ENCODE data around the gene TCTN1. TPM values are rescaled to one million over a fixed set of nuclear protein-coding genes. Genes with fewer than 3 reads are reported as not detected.

TCTN1 gene
- total RNA-seq, 2 donors from 2014 or later, result 45.5 to 68.7 TPM

GRCh38 chr12:110639336-110640141, 25.6 kb downstream of the TCTN1 start:
- intact Hi-C loops (cut with DNase I), result no loop called here
- DNase-seq (ENCODE audit: low spot score), result no peak
- H3K27ac ChIP-seq, result no peak overlapping the region

DNA sequence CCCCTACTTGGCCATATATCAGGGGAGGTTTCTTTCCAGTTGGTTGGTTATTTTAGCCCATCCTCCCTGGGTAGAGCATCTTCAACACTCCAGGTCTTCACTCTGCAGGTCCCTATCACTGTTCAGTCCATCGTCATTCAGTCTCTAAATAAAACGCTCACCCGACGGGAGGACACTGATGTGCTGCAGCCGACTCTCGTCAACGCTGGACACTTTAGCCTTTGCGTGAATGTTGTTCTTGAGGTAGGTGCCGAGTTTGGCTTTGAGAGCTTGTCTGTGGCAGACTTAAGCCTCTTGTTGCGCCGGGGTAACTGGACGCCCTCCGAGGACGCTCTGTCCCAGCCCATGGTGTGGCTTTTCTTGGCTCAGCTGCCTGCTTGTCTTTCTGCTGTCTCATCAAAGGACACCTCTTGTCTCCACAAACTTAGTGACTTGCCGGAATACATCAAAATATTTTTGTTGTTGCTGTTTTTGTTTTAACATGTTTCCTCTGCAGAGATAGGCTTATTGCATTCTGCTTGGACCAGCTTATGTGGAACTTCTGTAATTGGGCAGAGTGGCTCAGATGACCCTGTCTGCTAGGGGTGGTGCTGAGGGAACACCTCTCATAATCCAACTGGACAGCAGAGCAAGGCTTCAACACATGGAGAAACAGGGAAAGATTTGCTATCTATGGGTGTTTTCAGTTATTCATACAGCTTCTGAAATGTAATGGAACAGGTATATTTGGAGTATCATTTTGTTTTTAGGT, 26.5 kb downstream of the TCTN1 start:
- intact Hi-C loops (cut with DNase I), result no loop called here
- H3K36me3 ChIP-seq, result no peaks in the 10 kb centered on the region
- 90% methylated on average over 15 of the region's 15 CpGs for WGBS
- no peaks in the 10 kb centered on the region for H3K9me3 ChIP-seq
- TF ChIP-seq, protein P1, sequence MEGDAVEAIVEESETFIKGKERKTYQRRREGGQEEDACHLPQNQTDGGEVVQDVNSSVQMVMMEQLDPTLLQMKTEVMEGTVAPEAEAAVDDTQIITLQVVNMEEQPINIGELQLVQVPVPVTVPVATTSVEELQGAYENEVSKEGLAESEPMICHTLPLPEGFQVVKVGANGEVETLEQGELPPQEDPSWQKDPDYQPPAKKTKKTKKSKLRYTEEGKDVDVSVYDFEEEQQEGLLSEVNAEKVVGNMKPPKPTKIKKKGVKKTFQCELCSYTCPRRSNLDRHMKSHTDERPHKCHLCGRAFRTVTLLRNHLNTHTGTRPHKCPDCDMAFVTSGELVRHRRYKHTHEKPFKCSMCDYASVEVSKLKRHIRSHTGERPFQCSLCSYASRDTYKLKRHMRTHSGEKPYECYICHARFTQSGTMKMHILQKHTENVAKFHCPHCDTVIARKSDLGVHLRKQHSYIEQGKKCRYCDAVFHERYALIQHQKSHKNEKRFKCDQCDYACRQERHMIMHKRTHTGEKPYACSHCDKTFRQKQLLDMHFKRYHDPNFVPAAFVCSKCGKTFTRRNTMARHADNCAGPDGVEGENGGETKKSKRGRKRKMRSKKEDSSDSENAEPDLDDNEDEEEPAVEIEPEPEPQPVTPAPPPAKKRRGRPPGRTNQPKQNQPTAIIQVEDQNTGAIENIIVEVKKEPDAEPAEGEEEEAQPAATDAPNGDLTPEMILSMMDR (IDR thresholded peaks at IDR 0.05), result no peak
- TF ChIP-seq POLR2A (IDR thresholded peaks at IDR 0.05) (no peak), POLR2AphosphoS5 (IDR thresholded peaks at IDR 0.05) (no peak)
- DNase-seq (ENCODE audit: low spot score), result no peak
- H3K4me1 ChIP-seq (replicated peaks), result no peaks in the 10 kb centered on the region
- H3K27ac ChIP-seq, result no peak overlapping the region
- no peak overlapping the region for H3K4me3 ChIP-seq
- H3K27me3 ChIP-seq (replicated peaks; ENCODE audit: insufficient read depth), result no peaks in the 10 kb centered on the region

More at GRCh38 chr12:110639336-110640141, 25.6 kb downstream of the TCTN1 start:
- TF ChIP-seq POLR2A (IDR thresholded peaks at IDR 0.05), result no peak
- TF ChIP-seq, protein P1 (IDR thresholded peaks at IDR 0.05), result no peak
- TF ChIP-seq POLR2AphosphoS5 (IDR thresholded peaks at IDR 0.05), result no peak
- 88% methylated on average over 7 of the region's 7 CpGs for WGBS
- Histone ChIP-seq H3K4me1 (replicated peaks) (no peaks in the 10 kb centered on the region), H3K27me3 (replicated peaks; ENCODE audit: insufficient read depth) (no peaks in the 10 kb centered on the region), H3K4me3 (no peak overlapping the region), H3K36me3 (no peaks in the 10 kb centered on the region), H3K9me3 (no peaks in the 10 kb centered on the region)

DNA sequence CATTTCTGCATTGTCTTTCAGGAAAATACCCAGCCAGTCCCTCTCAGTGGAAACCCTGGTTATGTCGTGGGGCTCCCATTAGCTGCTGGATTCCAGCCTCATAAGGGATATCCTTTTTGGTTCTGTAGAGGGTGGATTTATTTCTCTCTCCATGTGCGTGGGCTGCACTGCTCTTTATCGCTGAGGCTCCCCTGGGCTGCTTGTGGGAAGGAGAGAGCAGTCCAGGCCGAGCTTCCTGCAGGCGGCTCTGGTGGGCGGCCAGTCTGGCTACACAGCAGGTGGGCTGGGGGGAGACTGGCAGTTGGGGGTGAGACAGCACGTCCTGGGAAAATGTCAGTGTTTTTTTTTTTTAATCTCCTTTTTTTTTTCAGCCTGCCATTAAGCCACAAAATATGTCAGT, 27.6 kb downstream of the TCTN1 start:
- intact Hi-C loops (cut with DNase I), result no loop called here
- Histone ChIP-seq H3K27ac (no peak overlapping the region), H3K4me1 (replicated peaks) (no peaks in the 10 kb centered on the region), H3K4me3 (no peak overlapping the region), H3K27me3 (replicated peaks; ENCODE audit: insufficient read depth) (no peaks in the 10 kb centered on the region), H3K36me3 (no peaks in the 10 kb centered on the region), H3K9me3 (no peaks in the 10 kb centered on the region)
- TF ChIP-seq, protein P1 (IDR thresholded peaks at IDR 0.05), result no peak
- TF ChIP-seq POLR2AphosphoS5 (IDR thresholded peaks at IDR 0.05) (no peak), POLR2A (IDR thresholded peaks at IDR 0.05) (no peak)
- no peak for DNase-seq (ENCODE audit: low spot score)
- 46% methylated on average over 7 of the region's 7 CpGs for WGBS

- 80% methylated on average over 7 of the region's 7 CpGs for WGBS
- DNase-seq (ENCODE audit: low spot score), result no peak
- TF ChIP-seq, protein P1 (IDR thresholded peaks at IDR 0.05), result no peak
- TF ChIP-seq POLR2A (IDR thresholded peaks at IDR 0.05) (no peak), POLR2AphosphoS5 (IDR thresholded peaks at IDR 0.05) (no peak)
Measured at GRCh38 chr12:110647631-110648040, 33.7 kb downstream of the TCTN1 start.

More at GRCh38 chr12:110647631-110648040, 33.7 kb downstream of the TCTN1 start:
- no peak overlapping the region for H3K4me3 ChIP-seq
- H3K9me3 ChIP-seq, result no peaks in the 10 kb centered on the region
- intact Hi-C loops (cut with DNase I), result no loop called here
- H3K27me3 ChIP-seq (replicated peaks; ENCODE audit: insufficient read depth), result no peaks in the 10 kb centered on the region
- H3K4me1 ChIP-seq (replicated peaks), result no peaks in the 10 kb centered on the region
- H3K27ac ChIP-seq, result no peak overlapping the region
- no peaks in the 10 kb centered on the region for H3K36me3 ChIP-seq

All from prostate gland (tissue), 2 donors.